ENCODE results near the gene BCAS3.
"Not testable (repeated sequence)": the region's sequence is repeated elsewhere in the genome, so short reads cannot be mapped to it uniquely, and the experiment has no call there.

The BCAS3 gene

GRCh38 chr17:60677308-60678117 is at the start of gene BCAS3:
Gene BCAS3 (plus strand): TSS chr17:60677851.
- DNase-seq = peak; percentile 100

GRCh38 chr17:60628252-60628889 is 49.3 kb upstream of the BCAS3 start:
- no peak for DNase-seq

- no peak for DNase-seq
These were observed 48.5 kb upstream of the BCAS3 start for GRCh38 chr17:60629120-60629519.

- DNase-seq = no peak
These were observed 47.3 kb upstream of the BCAS3 start for GRCh38 chr17:60630352-60630751.

- DNase-seq = no peak
These were observed 46.5 kb upstream of the BCAS3 start for GRCh38 chr17:60631119-60631518.

GRCh38 chr17:60637683-60638082 is 40.0 kb upstream of the BCAS3 start:
- DNase-seq = no peak

GRCh38 chr17:60639019-60639330 is 38.7 kb upstream of the BCAS3 start:
- no peak for DNase-seq

- peak; percentile 57 for DNase-seq
These were observed 37.1 kb upstream of the BCAS3 start for GRCh38 chr17:60640503-60640902.

- DNase-seq = no peak
These were observed 36.5 kb upstream of the BCAS3 start for GRCh38 chr17:60641126-60641525.

GRCh38 chr17:60641810-60642220 is 35.8 kb upstream of the BCAS3 start:
- peak; percentile 93 for DNase-seq

GRCh38 chr17:60645918-60646523 is 31.6 kb upstream of the BCAS3 start:
- no peak for DNase-seq

GRCh38 chr17:60646701-60647100 is 30.9 kb upstream of the BCAS3 start:
- no peak for DNase-seq

GRCh38 chr17:60647705-60648104 is 29.9 kb upstream of the BCAS3 start:
- no peak for DNase-seq

GRCh38 chr17:60652454-60653247 is 25.0 kb upstream of the BCAS3 start:
- DNase-seq = peak; percentile 83

- DNase-seq = no peak
These were observed 24.1 kb upstream of the BCAS3 start for GRCh38 chr17:60653569-60653968.

GRCh38 chr17:60656499-60656898 is 21.2 kb upstream of the BCAS3 start:
- DNase-seq = peak; percentile 20

- no peak for DNase-seq
These were observed 18.5 kb upstream of the BCAS3 start for GRCh38 chr17:60659156-60659555.

- no peak for DNase-seq
These were observed 16.2 kb upstream of the BCAS3 start for GRCh38 chr17:60661489-60661888.

GRCh38 chr17:60664022-60664421 is 13.6 kb upstream of the BCAS3 start:
- no peak for DNase-seq

- peak; percentile 70 for DNase-seq
These were observed 12.0 kb upstream of the BCAS3 start for GRCh38 chr17:60665602-60666001.

GRCh38 chr17:60668741-60669140 is 8.9 kb upstream of the BCAS3 start:
- DNase-seq = not testable (repeated sequence)

GRCh38 chr17:60671482-60671881 is 6.2 kb upstream of the BCAS3 start:
- DNase-seq = no peak

- DNase-seq = not testable (repeated sequence)
These were observed 3.0 kb upstream of the BCAS3 start for GRCh38 chr17:60674637-60675036.

Measured in hematopoietic multipotent progenitor cell treated with erythropoietin and hydrocortisone succinate and interleukin-3 and kit ligand, for 4 days (in vitro differentiated cells).